ENCODE data around the gene CCDC85B.
"Not testable (repeated sequence)": the region's sequence is repeated elsewhere in the genome, so short reads cannot be mapped to it uniquely, and the experiment has no call there.

CCDC85B gene

GRCh38 chr11:65887723-65888162 is 2.7 kb upstream of the CCDC85B start:
- Histone ChIP-seq H3K9me3 (ENCODE audit: control insufficient read depth, low read length) (no peaks in the 10 kb centered on the region), H3K4me1 (ENCODE audit: control insufficient read depth, insufficient read depth, low read length) (peaks cover 32% of the 10 kb centered on the region), H3K36me3 (ENCODE audit: control insufficient read depth, insufficient read depth, low read length) (peaks cover 17% of the 10 kb centered on the region), H3K4me3 (ENCODE audit: insufficient read depth, low read depth, low read length) (peak overlapping the region; percentile 76), H3K27ac (ENCODE audit: insufficient read depth, low read depth, low read length, poor library complexity, severe bottlenecking) (peak overlapping the region; percentile 71), H3K27me3 (ENCODE audit: control insufficient read depth, insufficient read depth, low read length, poor library complexity, severe bottlenecking) (peaks cover 34% of the 10 kb centered on the region)
- 3 to 4% methylated on average over 23 of the region's 23 CpGs for WGBS, 2 experiments

DNA sequence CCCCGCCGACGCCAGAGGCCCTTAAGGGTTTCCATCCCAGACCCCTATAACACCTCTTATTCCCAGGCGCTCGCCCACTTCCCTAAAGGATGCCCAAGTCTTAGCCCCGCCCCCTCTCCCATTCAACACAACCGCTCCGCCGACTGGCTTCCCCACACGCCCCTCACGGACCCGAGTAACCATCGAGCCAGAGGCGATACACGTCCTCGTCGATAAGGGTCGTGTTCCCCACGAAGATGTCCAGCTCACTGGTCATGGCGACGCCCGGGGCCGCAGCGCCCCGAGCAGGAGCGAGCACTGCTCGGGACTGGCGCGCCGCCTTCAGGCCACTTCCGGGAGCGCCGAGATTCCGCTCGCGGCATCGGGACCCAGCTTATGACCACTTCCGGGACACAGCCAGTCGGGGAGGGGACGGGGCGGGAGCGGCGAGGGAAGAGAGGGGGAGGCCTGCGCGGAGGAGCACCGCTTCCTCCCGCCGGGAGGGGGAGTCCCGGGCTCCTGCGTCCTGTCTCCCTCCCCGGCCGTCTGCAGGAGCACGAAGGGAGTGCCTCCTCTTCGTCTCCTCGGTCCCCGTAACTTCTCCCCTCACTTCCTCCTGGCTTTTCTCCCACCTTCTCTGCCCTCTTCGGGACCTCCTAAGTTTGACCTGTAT is 2.2 kb upstream of the CCDC85B start, which contains the start of gene FIBP:
Gene FIBP, minus strand, starts transcription at position 309 of the 652 bp plus-strand sequence. Its CDS starts 53 bp downstream, at position 256.
- Histone ChIP-seq H3K4me3 (ENCODE audit: insufficient read depth, low read depth, low read length) (peak within 1 kb of the TSS; percentile 76), H3K4me1 (ENCODE audit: control insufficient read depth, insufficient read depth, low read length) (peaks cover 32% of the 10 kb centered on the region), H3K27ac (ENCODE audit: insufficient read depth, low read depth, low read length, poor library complexity, severe bottlenecking) (peak within 1 kb of the TSS; percentile 71), H3K27me3 (ENCODE audit: control insufficient read depth, insufficient read depth, low read length, poor library complexity, severe bottlenecking) (peaks cover 34% of the 10 kb centered on the region), H3K36me3 (ENCODE audit: control insufficient read depth, insufficient read depth, low read length) (peaks cover 12% of the 10 kb centered on the region), H3K9me3 (ENCODE audit: control insufficient read depth, low read length) (no peaks in the 10 kb centered on the region)
- 0% methylated on average over 57 of the region's 57 CpGs for WGBS, 2 experiments

- WGBS, 2 experiments = 6% methylated on average over 57 of the region's 57 CpGs
- no peak overlapping the region for H3K27ac ChIP-seq (ENCODE audit: insufficient read depth, low read depth, low read length, poor library complexity, severe bottlenecking)
- H3K4me1 ChIP-seq (ENCODE audit: control insufficient read depth, insufficient read depth, low read length) = peaks cover 28% of the 10 kb centered on the region
- H3K4me3 ChIP-seq (ENCODE audit: insufficient read depth, low read depth, low read length) = peak overlapping the region; percentile 64
- peaks cover 43% of the 10 kb centered on the region for H3K27me3 ChIP-seq (ENCODE audit: control insufficient read depth, insufficient read depth, low read length, poor library complexity, severe bottlenecking)
- no peaks in the 10 kb centered on the region for H3K9me3 ChIP-seq (ENCODE audit: control insufficient read depth, low read length)
- peaks cover 3% of the 10 kb centered on the region for H3K36me3 ChIP-seq (ENCODE audit: control insufficient read depth, insufficient read depth, low read length)
These were observed 1.0 kb downstream of the CCDC85B start for GRCh38 chr11:65891219-65892136.

DNA sequence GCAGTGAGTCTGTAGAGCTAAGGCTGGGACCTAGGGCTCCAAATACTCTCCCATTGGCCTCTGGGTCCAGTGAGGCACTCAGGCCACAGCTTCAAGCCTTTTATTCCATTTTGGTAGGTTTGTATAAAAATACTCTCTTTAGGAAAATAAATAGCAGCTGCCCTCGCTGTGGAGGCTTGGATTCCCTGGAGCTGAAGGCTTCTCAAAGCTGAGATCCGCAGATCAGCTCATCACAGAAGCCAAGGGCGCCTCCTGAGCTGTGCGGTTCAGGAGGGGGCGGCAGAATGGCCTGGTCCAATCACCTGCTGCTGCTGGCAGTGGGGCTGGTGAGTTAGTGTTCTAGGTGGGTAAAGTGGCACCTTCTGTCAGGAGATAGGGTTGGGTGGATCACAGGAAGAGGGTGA is 1.7 kb downstream of the CCDC85B start:
- Histone ChIP-seq H3K4me1 (ENCODE audit: control insufficient read depth, insufficient read depth, low read length) (peaks cover 28% of the 10 kb centered on the region), H3K27me3 (ENCODE audit: control insufficient read depth, insufficient read depth, low read length, poor library complexity, severe bottlenecking) (peaks cover 47% of the 10 kb centered on the region), H3K4me3 (ENCODE audit: insufficient read depth, low read depth, low read length) (peak overlapping the region; percentile 64)
- H3K9me3 ChIP-seq (ENCODE audit: control insufficient read depth, low read length); H3K36me3 ChIP-seq (ENCODE audit: control insufficient read depth, insufficient read depth, low read length); H3K27ac ChIP-seq (ENCODE audit: insufficient read depth, low read depth, low read length, poor library complexity, severe bottlenecking): not testable (repeated sequence)
- WGBS, 2 experiments = 83 to 86% methylated on average over 5 of the region's 5 CpGs

GRCh38 chr11:65892661-65893317 is 2.3 kb downstream of the CCDC85B start:
- WGBS, 2 experiments = 89 to 90% methylated on average over 10 of the region's 10 CpGs
- H3K9me3 ChIP-seq (ENCODE audit: control insufficient read depth, low read length) = no peaks in the 10 kb centered on the region
- H3K4me1 ChIP-seq (ENCODE audit: control insufficient read depth, insufficient read depth, low read length) = peaks cover 22% of the 10 kb centered on the region
- H3K4me3 ChIP-seq (ENCODE audit: insufficient read depth, low read depth, low read length) = no peak overlapping the region
- no peak overlapping the region for H3K27ac ChIP-seq (ENCODE audit: insufficient read depth, low read depth, low read length, poor library complexity, severe bottlenecking)
- H3K27me3 ChIP-seq (ENCODE audit: control insufficient read depth, insufficient read depth, low read length, poor library complexity, severe bottlenecking) = peaks cover 53% of the 10 kb centered on the region
- H3K36me3 ChIP-seq (ENCODE audit: control insufficient read depth, insufficient read depth, low read length) = no peaks in the 10 kb centered on the region

GRCh38 chr11:65894034-65894591 is 3.6 kb downstream of the CCDC85B start:
- H3K36me3 ChIP-seq (ENCODE audit: control insufficient read depth, insufficient read depth, low read length) = no peaks in the 10 kb centered on the region
- peaks cover 19% of the 10 kb centered on the region for H3K4me1 ChIP-seq (ENCODE audit: control insufficient read depth, insufficient read depth, low read length)
- peaks cover 62% of the 10 kb centered on the region for H3K27me3 ChIP-seq (ENCODE audit: control insufficient read depth, insufficient read depth, low read length, poor library complexity, severe bottlenecking)
- no peaks in the 10 kb centered on the region for H3K9me3 ChIP-seq (ENCODE audit: control insufficient read depth, low read length)
- no peak overlapping the region for H3K4me3 ChIP-seq (ENCODE audit: insufficient read depth, low read depth, low read length)
- WGBS, 2 experiments = 95% methylated on average over 16 of the region's 16 CpGs
- H3K27ac ChIP-seq (ENCODE audit: insufficient read depth, low read depth, low read length, poor library complexity, severe bottlenecking) = no peak overlapping the region

DNA sequence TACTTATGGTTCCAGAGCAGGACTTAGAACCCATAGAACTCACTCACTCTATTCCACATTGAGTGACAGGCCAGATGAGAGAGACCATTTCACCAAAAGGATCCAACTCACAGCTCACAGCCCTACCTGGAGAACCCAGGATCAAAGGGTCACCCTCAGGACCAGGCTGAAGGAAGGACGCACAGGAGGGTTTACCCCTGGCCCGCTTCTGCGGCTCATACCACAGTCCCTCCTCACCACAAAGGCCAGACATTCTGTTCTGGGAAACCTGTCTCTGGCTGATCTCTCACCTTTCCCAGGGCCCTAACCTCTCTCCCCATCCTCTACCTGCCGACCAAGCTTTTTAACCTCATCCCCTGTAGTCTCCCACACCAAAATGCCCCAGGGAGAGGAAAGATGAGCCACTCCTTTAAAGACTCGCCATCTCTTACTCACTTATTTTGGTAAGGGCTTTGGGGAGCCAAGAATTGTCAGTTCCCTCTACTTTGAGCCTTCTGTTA is 5.1 kb downstream of the CCDC85B start:
- Histone ChIP-seq H3K36me3 (ENCODE audit: control insufficient read depth, insufficient read depth, low read length) (no peaks in the 10 kb centered on the region), H3K9me3 (ENCODE audit: control insufficient read depth, low read length) (no peaks in the 10 kb centered on the region), H3K27me3 (ENCODE audit: control insufficient read depth, insufficient read depth, low read length, poor library complexity, severe bottlenecking) (peaks cover 64% of the 10 kb centered on the region), H3K27ac (ENCODE audit: insufficient read depth, low read depth, low read length, poor library complexity, severe bottlenecking) (no peak overlapping the region), H3K4me1 (ENCODE audit: control insufficient read depth, insufficient read depth, low read length) (peaks cover 12% of the 10 kb centered on the region), H3K4me3 (ENCODE audit: insufficient read depth, low read depth, low read length) (no peak overlapping the region)
- 88 to 93% methylated on average over 5 of the region's 5 CpGs for WGBS, 2 experiments

- Histone ChIP-seq H3K9me3 (ENCODE audit: control insufficient read depth, low read length) (no peaks in the 10 kb centered on the region), H3K27ac (ENCODE audit: insufficient read depth, low read depth, low read length, poor library complexity, severe bottlenecking) (no peak overlapping the region), H3K27me3 (ENCODE audit: control insufficient read depth, insufficient read depth, low read length, poor library complexity, severe bottlenecking) (peaks cover 68% of the 10 kb centered on the region), H3K4me1 (ENCODE audit: control insufficient read depth, insufficient read depth, low read length) (peaks cover 12% of the 10 kb centered on the region), H3K4me3 (ENCODE audit: insufficient read depth, low read depth, low read length) (no peak overlapping the region), H3K36me3 (ENCODE audit: control insufficient read depth, insufficient read depth, low read length) (no peaks in the 10 kb centered on the region)
- WGBS, 2 experiments = 92 to 93% methylated on average over 14 of the region's 14 CpGs
These were observed 5.8 kb downstream of the CCDC85B start for GRCh38 chr11:65896034-65896999.

DNA sequence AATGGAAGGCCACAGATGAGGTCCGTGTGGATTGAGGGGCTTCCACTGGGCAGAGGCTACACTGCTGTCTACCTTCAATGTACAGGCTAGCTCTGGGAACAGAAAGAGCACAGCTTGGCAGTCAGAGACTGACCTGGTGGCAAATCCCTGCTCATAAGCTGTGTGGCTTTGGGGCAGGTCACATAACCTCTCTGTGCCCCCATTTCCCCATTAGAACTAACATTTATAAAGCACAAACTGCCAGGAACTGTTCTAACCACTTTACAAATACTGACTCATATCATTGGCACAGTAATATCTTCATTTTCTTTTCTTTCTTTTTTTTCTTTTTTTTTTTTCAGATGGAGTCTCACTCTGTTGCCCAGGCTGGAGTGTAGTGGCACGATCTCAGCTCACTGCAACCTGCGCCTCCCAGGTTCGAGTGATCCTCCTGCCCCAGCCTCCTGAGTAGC is 6.6 kb downstream of the CCDC85B start:
- H3K27me3 ChIP-seq (ENCODE audit: control insufficient read depth, insufficient read depth, low read length, poor library complexity, severe bottlenecking) = peaks cover 68% of the 10 kb centered on the region
- no peak overlapping the region for H3K27ac ChIP-seq (ENCODE audit: insufficient read depth, low read depth, low read length, poor library complexity, severe bottlenecking)
- H3K9me3 ChIP-seq (ENCODE audit: control insufficient read depth, low read length) = no peaks in the 10 kb centered on the region
- H3K4me3 ChIP-seq (ENCODE audit: insufficient read depth, low read depth, low read length) = no peak overlapping the region
- 94 to 96% methylated on average over 4 of the region's 4 CpGs for WGBS, 2 experiments
- H3K36me3 ChIP-seq (ENCODE audit: control insufficient read depth, insufficient read depth, low read length) = no peaks in the 10 kb centered on the region
- peaks cover 5% of the 10 kb centered on the region for H3K4me1 ChIP-seq (ENCODE audit: control insufficient read depth, insufficient read depth, low read length)
